Measurements from ENCODE around the gene FAM47E. TPM values are rescaled to one million over a fixed set of nuclear protein-coding genes. Genes with fewer than 3 reads are reported as not detected.
A peak's percentile ranks its signal among the peaks of the same experiment; 100 is the strongest.
"Not testable (repeated sequence)": the region's sequence is repeated elsewhere in the genome, so short reads cannot be mapped to it uniquely, and the experiment has no call there.

FAM47E gene
- total and polyA plus RNA-seq, 2 donors: 1.7 to 4.0 TPM

DNA sequence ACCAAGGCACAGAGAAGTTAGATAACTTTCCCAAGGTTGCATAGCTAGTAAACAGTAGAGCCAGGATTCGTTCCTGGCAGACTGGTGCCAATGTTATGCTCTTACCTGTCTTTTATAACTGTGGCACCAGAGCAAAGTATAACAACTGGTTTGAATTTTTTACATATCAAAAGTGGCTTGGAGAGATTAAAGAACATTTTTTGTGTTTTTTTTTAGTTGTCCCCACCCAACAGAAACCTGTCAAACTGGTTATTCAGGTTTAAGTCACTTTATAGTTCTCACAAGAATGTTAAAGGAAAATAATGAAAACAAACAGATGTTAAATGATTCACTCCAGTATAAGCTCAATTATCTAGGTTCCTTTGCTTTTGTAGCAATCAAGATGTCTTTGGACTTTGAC is 15.6 kb upstream of the FAM47E start:
- 32% methylated on average over 1 of the region's 1 CpG for WGBS
- no peaks in the 10 kb centered on the region for H3K4me1 ChIP-seq (ENCODE audit: insufficient read depth)
- H3K4me3 ChIP-seq (ENCODE audit: low read depth, low read length): no peak overlapping the region
- peak; percentile 67 for DNase-seq (ENCODE audit: extremely low spot score)
- H3K27ac ChIP-seq (ENCODE audit: low read depth): no peak overlapping the region
- H3K36me3 ChIP-seq (ENCODE audit: insufficient read depth): no peaks in the 10 kb centered on the region

DNA sequence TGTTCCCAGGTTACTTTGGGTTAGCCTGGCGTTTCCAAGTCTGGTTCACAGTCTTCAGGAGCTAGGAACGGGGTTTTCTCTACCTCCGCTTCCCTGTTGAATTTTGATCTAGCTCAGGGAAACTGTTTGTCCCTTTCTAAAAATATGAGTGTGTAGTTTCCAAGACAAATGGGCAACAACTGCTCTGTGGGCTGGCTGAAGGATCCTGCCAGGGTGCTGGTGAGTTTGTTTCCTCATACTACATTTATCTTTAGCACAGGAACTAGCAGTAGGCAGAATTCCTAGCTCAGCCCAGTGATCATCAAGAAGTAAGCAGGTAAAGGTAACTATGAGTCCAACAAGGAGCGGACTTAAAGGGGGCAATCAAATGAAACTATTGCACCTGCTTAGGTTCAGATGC is 13.3 kb upstream of the FAM47E start:
- H3K4me3 ChIP-seq (ENCODE audit: low read depth, low read length): no peak overlapping the region
- DNase-seq (ENCODE audit: extremely low spot score): no peak
- no peaks in the 10 kb centered on the region for H3K36me3 ChIP-seq (ENCODE audit: insufficient read depth)
- no peak overlapping the region for H3K27ac ChIP-seq (ENCODE audit: low read depth)
- H3K4me1 ChIP-seq (ENCODE audit: insufficient read depth): no peaks in the 10 kb centered on the region
- WGBS: 88% methylated on average over 4 of the region's 4 CpGs

DNA sequence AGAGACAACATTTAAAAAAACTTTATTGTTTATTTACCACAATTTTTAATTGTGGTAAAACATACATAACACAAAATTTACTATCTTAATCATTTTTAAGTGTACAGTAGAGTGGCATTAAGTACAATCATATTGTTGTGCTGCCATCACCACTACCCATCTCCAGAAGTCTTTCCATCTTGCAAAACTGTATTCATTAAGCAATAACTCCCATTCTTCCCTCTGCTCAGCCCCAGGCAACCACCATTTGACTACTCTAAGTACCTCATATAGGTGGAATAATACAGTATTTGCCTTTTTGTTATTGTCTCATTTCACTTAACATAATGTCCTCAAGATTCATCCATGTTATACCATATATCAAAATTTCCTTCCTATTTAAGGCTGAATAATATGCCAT is 12.8 kb upstream of the FAM47E start:
- Histone ChIP-seq H3K4me1 (ENCODE audit: insufficient read depth) (no peaks in the 10 kb centered on the region), H3K27ac (ENCODE audit: low read depth) (no peak overlapping the region), H3K36me3 (ENCODE audit: insufficient read depth) (no peaks in the 10 kb centered on the region), H3K4me3 (ENCODE audit: low read depth, low read length) (no peak overlapping the region)
- no peak for DNase-seq (ENCODE audit: extremely low spot score)

DNA sequence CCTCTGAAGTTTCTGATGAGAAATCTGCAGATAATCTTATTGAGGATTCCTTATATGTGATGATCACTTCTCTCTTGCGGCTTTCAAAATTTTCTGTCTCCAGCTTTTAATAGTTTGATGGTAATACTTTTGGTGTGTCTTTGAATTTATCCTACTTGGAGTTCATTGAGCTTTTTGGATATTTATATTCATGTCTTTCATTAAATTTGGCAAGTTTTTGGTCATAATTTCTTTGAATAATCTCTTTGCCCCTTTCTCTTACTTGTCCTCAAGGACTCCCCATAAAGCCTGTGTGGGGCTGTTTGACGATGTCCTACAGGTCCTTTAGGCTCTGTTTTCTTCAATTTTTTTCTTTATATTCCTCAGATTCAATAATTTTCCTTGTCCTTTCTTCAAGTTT is 11.3 kb upstream of the FAM47E start:
- no peak for DNase-seq (ENCODE audit: extremely low spot score)
- Histone ChIP-seq H3K27ac (ENCODE audit: low read depth) (no peak overlapping the region), H3K4me1 (ENCODE audit: insufficient read depth) (no peaks in the 10 kb centered on the region), H3K4me3 (ENCODE audit: low read depth, low read length) (no peak overlapping the region), H3K36me3 (ENCODE audit: insufficient read depth) (no peaks in the 10 kb centered on the region)
- 97% methylated on average over 2 of the region's 2 CpGs for WGBS

DNA sequence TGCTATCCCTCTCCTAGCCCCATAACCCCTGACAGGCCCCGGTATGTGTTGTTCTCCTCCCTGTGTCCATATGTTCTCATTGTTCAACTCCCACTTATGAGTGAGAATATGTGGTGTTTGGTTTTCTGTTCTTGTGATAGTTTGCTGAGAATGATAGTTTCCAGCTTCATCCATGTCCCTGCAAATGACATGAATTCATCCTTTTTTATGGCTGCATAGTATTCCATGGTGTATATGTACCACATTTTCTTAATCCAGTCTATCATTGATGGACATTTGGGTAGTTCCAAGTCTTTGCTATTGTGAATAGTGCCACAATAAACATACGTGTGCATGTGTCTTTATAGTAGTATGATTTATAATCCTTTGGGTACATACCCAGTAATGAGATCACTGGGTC is 7.6 kb upstream of the FAM47E start:
- not testable (repeated sequence) for H3K4me3 ChIP-seq (ENCODE audit: low read depth, low read length); H3K27ac ChIP-seq (ENCODE audit: low read depth); H3K36me3 ChIP-seq (ENCODE audit: insufficient read depth); DNase-seq (ENCODE audit: extremely low spot score); H3K4me1 ChIP-seq (ENCODE audit: insufficient read depth)
- WGBS: 90% methylated on average over 2 of the region's 2 CpGs

DNA sequence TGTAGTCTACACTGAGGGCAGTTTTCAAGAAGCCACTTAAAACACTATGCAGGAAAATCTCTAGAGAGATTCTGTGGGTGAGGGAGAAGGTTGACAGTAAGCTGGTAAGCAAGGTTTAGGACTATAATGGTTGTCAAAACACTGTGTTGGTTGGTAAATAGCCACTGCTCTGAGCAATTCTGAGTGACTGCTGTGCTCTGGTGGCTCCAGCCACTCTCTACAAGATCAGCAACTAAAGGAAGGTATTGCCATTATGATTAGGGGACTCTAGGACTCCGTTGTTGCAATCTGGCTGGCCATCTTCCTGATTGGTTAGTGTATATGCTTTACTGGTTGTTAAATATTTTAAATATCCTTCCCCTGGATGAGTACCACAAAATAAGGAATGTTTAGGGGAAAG is 5.5 kb upstream of the FAM47E start:
- no peak for DNase-seq (ENCODE audit: extremely low spot score)
- Histone ChIP-seq H3K4me3 (ENCODE audit: low read depth, low read length) (no peak overlapping the region), H3K4me1 (ENCODE audit: insufficient read depth) (no peaks in the 10 kb centered on the region), H3K27ac (ENCODE audit: low read depth) (no peak overlapping the region), H3K36me3 (ENCODE audit: insufficient read depth) (no peaks in the 10 kb centered on the region)
- WGBS: 45% methylated on average over 1 of the region's 1 CpG

DNA sequence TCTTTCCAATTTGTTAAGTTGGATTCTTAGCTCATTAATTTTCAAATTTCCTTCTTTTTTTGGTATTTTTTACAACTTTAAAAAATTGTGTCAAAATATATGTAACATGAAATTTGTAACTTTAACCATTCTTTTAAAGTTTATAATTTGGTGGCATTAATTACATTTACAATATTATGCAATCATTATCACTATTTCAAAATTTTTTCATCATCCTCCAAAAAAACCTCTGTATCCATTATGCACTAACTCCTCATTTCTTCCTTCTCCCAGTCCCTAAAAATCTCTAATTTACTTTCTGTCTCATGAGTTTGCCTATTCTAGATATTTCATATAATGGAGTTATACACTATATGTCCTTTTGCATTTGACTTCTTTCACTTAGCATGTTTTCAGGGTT is 4.7 kb upstream of the FAM47E start:
- Histone ChIP-seq H3K36me3 (ENCODE audit: insufficient read depth) (no peaks in the 10 kb centered on the region), H3K4me1 (ENCODE audit: insufficient read depth) (peaks cover 1% of the 10 kb centered on the region), H3K4me3 (ENCODE audit: low read depth, low read length) (no peak overlapping the region), H3K27ac (ENCODE audit: low read depth) (no peak overlapping the region)
- DNase-seq (ENCODE audit: extremely low spot score): no peak

DNA sequence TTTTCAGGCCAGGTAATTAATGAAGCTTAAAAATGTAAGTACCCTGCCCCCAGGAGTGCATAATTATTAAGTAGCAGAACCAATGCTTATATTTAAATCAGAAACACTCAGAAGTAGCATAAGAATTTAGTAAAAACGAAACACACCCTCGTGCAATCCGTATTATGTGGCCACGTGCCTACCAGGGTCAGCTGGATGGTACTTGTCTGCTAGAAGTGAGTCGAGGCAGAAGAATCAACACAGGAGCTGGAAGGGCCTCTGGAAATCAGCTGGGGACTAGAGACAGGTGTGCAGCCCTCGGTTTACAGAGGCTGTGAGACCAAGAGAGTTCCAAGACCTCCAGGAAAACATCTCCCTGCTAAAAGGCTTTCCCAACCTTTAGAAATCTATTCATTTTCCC is 559 bp upstream of the FAM47E start:
- WGBS: 22% methylated on average over 6 of the region's 6 CpGs
- peaks cover 1% of the 10 kb centered on the region for H3K4me1 ChIP-seq (ENCODE audit: insufficient read depth)
- H3K4me3 ChIP-seq (ENCODE audit: low read depth, low read length): peak overlapping the region; percentile 54
- no peaks in the 10 kb centered on the region for H3K36me3 ChIP-seq (ENCODE audit: insufficient read depth)
- H3K27ac ChIP-seq (ENCODE audit: low read depth): no peak overlapping the region
- no peak for DNase-seq (ENCODE audit: extremely low spot score)

DNA sequence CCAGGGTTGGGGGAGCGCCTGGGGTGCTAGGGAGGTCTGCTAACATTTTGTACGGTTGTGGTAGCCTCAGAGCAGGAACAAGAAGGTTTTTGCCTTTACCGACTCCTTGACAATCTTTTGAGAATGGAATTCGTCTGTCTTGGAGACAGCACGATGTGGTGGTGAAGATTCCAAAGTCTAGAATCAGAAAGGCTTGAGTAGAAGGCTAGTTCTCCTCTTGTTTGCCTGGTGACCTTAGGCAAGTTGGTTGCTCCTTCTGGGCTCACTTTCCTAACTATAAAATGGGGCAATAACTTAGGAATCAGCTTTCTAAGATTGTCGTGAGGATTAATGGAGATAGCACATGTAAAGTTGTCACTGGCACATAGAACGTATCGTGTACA is 741 bp downstream of the FAM47E start:
- whole genome bisulfite sequencing: 79% methylated on average over 8 of the region's 8 CpGs
- Histone ChIP-seq H3K36me3 (ENCODE audit: insufficient read depth) (no peaks in the 10 kb centered on the region), H3K4me3 (ENCODE audit: low read depth, low read length) (no peak overlapping the region), H3K4me1 (ENCODE audit: insufficient read depth) (peaks cover 1% of the 10 kb centered on the region), H3K27ac (ENCODE audit: low read depth) (no peak overlapping the region)
- DNase-seq (ENCODE audit: extremely low spot score): no peak

DNA sequence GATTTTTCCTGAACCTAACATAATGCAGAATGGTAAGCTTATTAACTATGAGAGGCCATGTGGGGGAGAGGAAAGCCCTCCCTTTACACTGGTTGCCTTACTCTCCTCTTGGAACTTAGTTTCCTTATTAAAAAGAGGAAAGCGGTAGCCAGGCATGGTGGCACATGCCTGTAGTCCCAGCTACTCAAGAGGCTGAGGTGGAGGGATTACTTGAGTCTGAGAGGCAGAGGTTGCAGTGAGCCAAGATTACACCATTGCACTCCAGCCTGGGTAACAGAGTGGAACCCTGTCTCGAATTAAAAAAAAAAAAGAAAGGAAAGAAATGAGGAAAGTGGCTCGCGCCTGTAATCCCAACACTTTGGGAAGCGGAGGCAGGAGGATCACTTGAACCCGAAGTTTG is 2.0 kb downstream of the FAM47E start:
- no peaks in the 10 kb centered on the region for H3K36me3 ChIP-seq (ENCODE audit: insufficient read depth)
- H3K4me1 ChIP-seq (ENCODE audit: insufficient read depth): peaks cover 1% of the 10 kb centered on the region
- H3K27ac ChIP-seq (ENCODE audit: low read depth): no peak overlapping the region
- WGBS: 83% methylated on average over 6 of the region's 6 CpGs
- H3K4me3 ChIP-seq (ENCODE audit: low read depth, low read length): no peak overlapping the region
- no peak for DNase-seq (ENCODE audit: extremely low spot score)

DNA sequence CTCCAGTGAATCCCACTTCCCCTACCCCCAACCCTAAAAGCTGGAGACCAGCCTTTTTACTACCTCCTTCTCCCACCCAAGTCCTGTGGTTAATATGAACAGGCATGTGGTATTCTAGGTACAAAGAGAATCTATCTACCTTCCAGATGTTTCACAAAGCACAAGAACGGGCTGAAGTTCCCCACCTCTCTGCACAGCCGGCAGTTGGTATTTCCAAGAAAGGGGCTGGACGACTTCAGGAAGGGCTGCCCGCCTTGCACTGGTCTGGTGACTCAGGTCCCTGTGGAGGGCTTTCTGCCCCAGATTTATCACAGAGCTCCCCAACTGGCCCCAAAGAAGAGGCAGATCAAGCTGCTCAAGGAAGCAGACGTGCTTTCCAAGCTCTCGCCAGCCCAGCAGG is 4.5 kb downstream of the FAM47E start:
- no peak overlapping the region for H3K27ac ChIP-seq (ENCODE audit: low read depth)
- 83% methylated on average over 6 of the region's 6 CpGs for WGBS
- no peaks in the 10 kb centered on the region for H3K36me3 ChIP-seq (ENCODE audit: insufficient read depth)
- peaks cover 1% of the 10 kb centered on the region for H3K4me1 ChIP-seq (ENCODE audit: insufficient read depth)
- no peak overlapping the region for H3K4me3 ChIP-seq (ENCODE audit: low read depth, low read length)
- DNase-seq (ENCODE audit: extremely low spot score): no peak

DNA sequence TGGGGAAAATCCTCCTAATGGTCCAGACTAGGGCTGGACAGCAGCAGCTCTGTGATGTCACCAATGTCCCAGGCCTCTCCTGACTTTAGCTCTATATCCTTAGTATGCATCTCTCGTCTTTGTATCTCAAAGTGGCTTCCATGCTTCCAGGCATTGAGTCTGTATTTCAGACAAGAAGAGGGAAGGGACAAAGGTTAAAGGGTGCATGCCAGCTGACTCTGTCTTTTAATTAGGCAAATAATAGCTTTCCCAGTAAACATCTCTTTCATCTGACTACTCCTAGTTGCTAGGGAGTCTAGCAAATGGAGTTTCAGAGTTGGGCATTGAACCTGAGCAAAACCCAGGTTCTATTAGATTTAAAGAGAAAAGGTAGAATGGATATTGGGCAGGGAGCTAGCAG is 5.4 kb downstream of the FAM47E start:
- Histone ChIP-seq H3K36me3 (ENCODE audit: insufficient read depth) (no peaks in the 10 kb centered on the region), H3K4me3 (ENCODE audit: low read depth, low read length) (no peak overlapping the region), H3K27ac (ENCODE audit: low read depth) (no peak overlapping the region), H3K4me1 (ENCODE audit: insufficient read depth) (no peaks in the 10 kb centered on the region)
- 88% methylated on average over 1 of the region's 1 CpG for WGBS
- DNase-seq (ENCODE audit: extremely low spot score): no peak

DNA sequence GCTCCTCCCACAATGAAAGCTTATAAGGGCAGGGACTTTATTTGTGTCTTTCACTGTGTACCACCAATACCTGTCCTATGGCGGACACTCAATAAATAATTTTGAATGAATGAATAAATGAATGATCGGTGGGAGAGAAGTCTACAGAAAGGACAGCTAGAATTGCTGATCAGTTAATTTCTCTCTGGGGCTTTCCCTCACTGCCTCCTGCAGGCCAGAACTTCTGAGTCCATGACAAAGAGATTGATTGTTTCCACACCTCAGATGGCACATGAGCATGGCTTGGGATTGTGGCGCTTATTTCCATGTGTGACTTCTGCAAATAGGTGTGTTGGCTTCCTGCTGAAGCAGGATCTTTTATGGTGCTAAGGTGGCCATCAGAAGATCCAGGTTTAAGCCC is 6.3 kb downstream of the FAM47E start:
- no peak for DNase-seq (ENCODE audit: extremely low spot score)
- WGBS: 95% methylated on average over 3 of the region's 3 CpGs
- no peak overlapping the region for H3K27ac ChIP-seq (ENCODE audit: low read depth)
- no peak overlapping the region for H3K4me3 ChIP-seq (ENCODE audit: low read depth, low read length)
- no peaks in the 10 kb centered on the region for H3K36me3 ChIP-seq (ENCODE audit: insufficient read depth)
- no peaks in the 10 kb centered on the region for H3K4me1 ChIP-seq (ENCODE audit: insufficient read depth)

DNA sequence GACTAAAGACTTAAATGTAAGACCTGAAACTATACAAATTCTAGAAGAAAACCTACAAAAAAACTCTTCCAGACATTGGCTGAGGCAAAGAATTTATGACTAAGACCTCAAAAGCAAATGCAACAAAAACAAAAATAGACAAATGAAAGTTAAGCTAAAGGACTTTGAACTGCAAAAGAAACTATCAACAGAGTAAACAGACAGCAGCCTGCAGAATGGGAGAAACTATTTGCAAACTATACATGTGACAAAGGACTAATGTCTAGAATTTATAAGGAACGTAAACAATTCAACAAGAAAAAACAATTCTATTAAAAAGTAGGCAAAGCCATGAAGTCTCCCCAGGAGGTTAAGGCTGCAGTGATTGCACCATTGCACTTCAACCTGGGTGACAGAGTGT is 9.1 kb downstream of the FAM47E start:
- no peaks in the 10 kb centered on the region for H3K4me1 ChIP-seq (ENCODE audit: insufficient read depth)
- 84% methylated on average over 1 of the region's 1 CpG for WGBS

DNA sequence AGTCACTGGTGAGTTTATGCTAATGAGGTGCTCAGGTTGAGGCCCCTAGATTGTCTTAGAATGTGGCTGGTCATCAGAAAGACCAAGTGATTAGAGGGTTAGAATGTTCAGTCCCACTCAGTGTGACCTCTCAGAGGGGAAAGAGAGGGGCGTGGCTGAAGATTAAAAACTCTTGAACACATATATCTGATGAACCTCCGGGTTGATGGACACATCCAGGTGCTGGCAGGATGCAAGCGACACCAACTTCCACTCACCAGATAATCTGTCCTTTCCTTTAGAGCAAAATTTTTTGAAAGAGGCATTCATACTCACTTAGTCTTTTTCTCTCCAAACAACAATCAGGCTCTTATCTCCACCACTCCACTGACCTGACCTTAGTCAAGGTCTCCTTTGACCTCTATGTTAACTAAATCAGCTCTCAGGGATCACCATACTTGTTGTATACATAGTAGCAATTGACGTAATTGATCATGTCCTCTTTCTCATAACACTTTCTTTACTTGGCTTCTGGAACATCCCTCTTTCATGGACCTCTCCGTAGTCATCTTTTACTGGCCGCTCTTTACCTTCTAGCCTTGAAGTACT is 14.2 kb downstream of the FAM47E start:
- no peak for DNase-seq (ENCODE audit: extremely low spot score)
- Histone ChIP-seq H3K27ac (ENCODE audit: low read depth) (no peak overlapping the region), H3K4me1 (ENCODE audit: insufficient read depth) (no peaks in the 10 kb centered on the region), H3K4me3 (ENCODE audit: low read depth, low read length) (no peak overlapping the region), H3K36me3 (ENCODE audit: insufficient read depth) (no peaks in the 10 kb centered on the region)
- 88% methylated on average over 6 of the region's 6 CpGs for WGBS

More for the DNA sequence above, 9.1 kb downstream of the FAM47E start:
- no peak overlapping the region for H3K4me3 ChIP-seq (ENCODE audit: low read depth, low read length)
- no peaks in the 10 kb centered on the region for H3K36me3 ChIP-seq (ENCODE audit: insufficient read depth)
- no peak overlapping the region for H3K27ac ChIP-seq (ENCODE audit: low read depth)
- DNase-seq (ENCODE audit: extremely low spot score): no peak

Data from urinary bladder (tissue), 4 donors.